Adrenal gland (tissue), 12 donors: ENCODE data around the gene SLITRK4. TPM values are rescaled to one million over a fixed set of nuclear protein-coding genes. Genes with fewer than 3 reads are reported as not detected.

Experiments used
- DNase-seq, 7 donors: peaks; one replicate each; pipeline ENCODE4 v3.0.0-alpha.2; 2019 to 2020
- H3K27ac ChIP-seq, 5 donors: fragments of 200-600 bp; sonication (generic) in 4 of 5; 1 replicate in 3 of 5; 2 replicates in 2 of 5; pipeline versions ENCODE4 v1.5.1 to v1.8.0; 2016 to 2020; ENCODE audit warnings: mild to moderate bottlenecking in 1 of 5
- H3K27me3 ChIP-seq: fragments of 200-600 bp; 2 replicates; pipeline ENCODE4 v1.8.0; 2021
- H3K36me3 ChIP-seq, 2 donors: fragments of 200-600 bp; replicated peaks in 1 of 2; 1 replicate in 1 of 2; 2 replicates in 1 of 2; pipeline versions ENCODE4 v1.5.1 to v1.8.0; 2018 to 2022
- H3K4me1 ChIP-seq, 2 donors: fragments of 200-600 bp; replicated peaks in 1 of 2; 1 replicate in 1 of 2; 2 replicates in 1 of 2; pipeline versions ENCODE4 v1.5.1 to v1.8.0; 2018 to 2021
- H3K4me3 ChIP-seq, 4 donors: fragments of 200-600 bp; sonication (generic) in 3 of 4; one replicate each; pipeline ENCODE4 v1.5.1; 2016 to 2018
- H3K9me3 ChIP-seq, 3 donors: fragments of 200-600 bp; sonication (generic) in 1 of 3; replicated peaks in 1 of 3; 1 replicate in 2 of 3; 2 replicates in 1 of 3; pipeline versions ENCODE4 v1.5.1 to v1.8.0; 2016 to 2021
- CTCF ChIP-seq, 6 experiments: fragments of 450-650 bp in 4 of 6; fragments of 200-600 bp in 2 of 6; sonication (generic) in 1 of 6; IDR thresholded peaks; 1 replicate in 5 of 6; 2 replicates in 1 of 6; pipeline versions ENCODE4 v1.5.1 to v1.8.0; 2016 to 2021; ENCODE audit warnings: antibody characterized with exemption in 6 of 6, mild to moderate bottlenecking in 2 of 6, moderate library complexity in 1 of 6
- POLR2A ChIP-seq, 2 donors: fragments of 450-650 bp; IDR thresholded peaks; one replicate each; pipeline ENCODE4 v1.6.1; 2017; ENCODE audit warnings: antibody characterized with exemption in 2 of 2, mild to moderate bottlenecking in 2 of 2, moderate library complexity in 1 of 2
- WGBS, 4 donors: extraction: QIAGEN DNeasy Blood & Tissue Kit in 2 of 4; methylation state at CpG; one replicate each; pipeline versions ENCODE4 v1.1.5 to v1.1.7; 2013 to 2017; 5-methylcytosine and 5-hydroxymethylcytosine counted together
- intact Hi-C, 2 donors: fragments of 100-400 bp; cut with DNase I; formaldehyde crosslinking; loops; one replicate each; pipeline versions ENCODE4 v1.14.1 to v1.15.0; 2022 to 2023
- polyA plus RNA-seq, 3 donors: library from polyadenylated mRNA; stranded (reverse); fragments of 200-250 nt in 2 of 3; fragments of 350-450 nt in 1 of 3; fragmentation: Illumina TruSeq in 1 of 3; extraction: RNeasy Lipid Tissue Mini Kit (QIAGEN cat#74804) in 1 of 3; gene quantifications; one replicate each; pipeline ENCODE4 v1.2.3, GENCODE V29; 2013 to 2014
- total RNA-seq, 9 donors: library from RNA; depleted of rRNA in 4 of 9; stranded (reverse); fragments of >200 nt in 4 of 9; fragments of 120-200 nt in 1 of 9; fragmentation: NEBNext Ultra II Directional in 1 of 9; extraction: Animal tissue kit (Norgen Biotek cat#: 25700) in 1 of 9; gene quantifications; one replicate each; pipeline versions ENCODE4 v1.1.0 to v1.2.4, GENCODE V29; 2013 to 2023
- donor health status: healthy with polysubstance abuse.
- donor health status: Bipolar disorder and iron deficiency.
- donor health status: DM: yes; HTN: yes; CAD: no.
- donor health status: DM: no; HTN: no; CAD: no.
- donor health status: DM: no; HTN: no; CAD: no.
- donor health status: DM: yes; HTN: yes; CAD: no.

Gene SLITRK4
- total and polyA plus RNA-seq, 12 donors: 5.8 to 80.2 (median 31.1) TPM

- DNase-seq: no peak
- 75 to 83% (median 82%) methylated on average over 2 of the region's 2 CpGs for WGBS, 4 donors
- Histone ChIP-seq H3K27ac (no peak overlapping the region), H3K36me3 (no peaks in the 10 kb centered on the region), H3K4me3 (no peak overlapping the region), H3K27me3 (no peaks in the 10 kb centered on the region), H3K9me3 (no peaks in the 10 kb centered on the region), H3K4me1 (no peaks in the 10 kb centered on the region)
- intact Hi-C loops: no loop called here
- TF ChIP-seq POLR2A (IDR thresholded peaks at IDR 0.05): no peak
- no peak for TF ChIP-seq CTCF (IDR thresholded peaks at IDR 0.05)
Observed at GRCh38 chrX:143621276-143621675, 14.6 kb downstream of the SLITRK4 start.

- no peaks in the 10 kb centered on the region for H3K27me3 ChIP-seq
- 77 to 93% (median 84%) methylated on average over 4 of the region's 4 CpGs for WGBS, 4 donors
- intact Hi-C loops: no loop called here
- no peaks in the 10 kb centered on the region for H3K36me3 ChIP-seq
- H3K4me1 ChIP-seq: no peaks in the 10 kb centered on the region
- no peak overlapping the region for H3K27ac ChIP-seq
- no peak for TF ChIP-seq POLR2A (IDR thresholded peaks at IDR 0.05)
- no peak for TF ChIP-seq CTCF (IDR thresholded peaks at IDR 0.05)
- H3K9me3 ChIP-seq: no peaks in the 10 kb centered on the region
- DNase-seq: no peak
- H3K4me3 ChIP-seq: no peak overlapping the region
Observed at GRCh38 chrX:143615851-143616250, 20.1 kb downstream of the SLITRK4 start.

GRCh38 chrX:143601809-143602208, 34.1 kb downstream of the SLITRK4 start:
- TF ChIP-seq POLR2A (IDR thresholded peaks at IDR 0.05): no peak
- no peak for TF ChIP-seq CTCF (IDR thresholded peaks at IDR 0.05)
- H3K9me3 ChIP-seq: no peaks in the 10 kb centered on the region
- no peak for DNase-seq
- no peaks in the 10 kb centered on the region for H3K36me3 ChIP-seq
- no peak overlapping the region for H3K4me3 ChIP-seq
- H3K4me1 ChIP-seq: no peaks in the 10 kb centered on the region
- 93 to 100% (median 98%) methylated on average over 1 of the region's 1 CpG for WGBS, 4 donors
- no peak overlapping the region for H3K27ac ChIP-seq
- intact Hi-C loops: no loop called here
- no peaks in the 10 kb centered on the region for H3K27me3 ChIP-seq

GRCh38 chrX:143581240-143581639, 54.7 kb downstream of the SLITRK4 start:
- Histone ChIP-seq H3K4me1 (no peaks in the 10 kb centered on the region), H3K27ac (no peak overlapping the region), H3K27me3 (no peaks in the 10 kb centered on the region), H3K9me3 (no peaks in the 10 kb centered on the region), H3K4me3 (no peak overlapping the region), H3K36me3 (no peaks in the 10 kb centered on the region)
- intact Hi-C loops: no loop called here
- no peak for DNase-seq
- TF ChIP-seq CTCF (IDR thresholded peaks at IDR 0.05) (no peak), POLR2A (IDR thresholded peaks at IDR 0.05) (no peak)
- 48 to 71% (median 61%) methylated on average over 2 of the region's 2 CpGs for WGBS, 4 donors
